Limb (tissue), 2 donors: ENCODE data around the gene PIP4K2A.
"Not testable (repeated sequence)": the region's sequence is repeated elsewhere in the genome, so short reads cannot be mapped to it uniquely, and the experiment has no call there.

Experiments used
- DNase-seq, 2 donors: peaks; one replicate each; pipeline ENCODE4 v3.0.0-alpha.2; 2016; ENCODE audit errors: extremely low spot score in 2 of 2

The PIP4K2A gene

DNA sequence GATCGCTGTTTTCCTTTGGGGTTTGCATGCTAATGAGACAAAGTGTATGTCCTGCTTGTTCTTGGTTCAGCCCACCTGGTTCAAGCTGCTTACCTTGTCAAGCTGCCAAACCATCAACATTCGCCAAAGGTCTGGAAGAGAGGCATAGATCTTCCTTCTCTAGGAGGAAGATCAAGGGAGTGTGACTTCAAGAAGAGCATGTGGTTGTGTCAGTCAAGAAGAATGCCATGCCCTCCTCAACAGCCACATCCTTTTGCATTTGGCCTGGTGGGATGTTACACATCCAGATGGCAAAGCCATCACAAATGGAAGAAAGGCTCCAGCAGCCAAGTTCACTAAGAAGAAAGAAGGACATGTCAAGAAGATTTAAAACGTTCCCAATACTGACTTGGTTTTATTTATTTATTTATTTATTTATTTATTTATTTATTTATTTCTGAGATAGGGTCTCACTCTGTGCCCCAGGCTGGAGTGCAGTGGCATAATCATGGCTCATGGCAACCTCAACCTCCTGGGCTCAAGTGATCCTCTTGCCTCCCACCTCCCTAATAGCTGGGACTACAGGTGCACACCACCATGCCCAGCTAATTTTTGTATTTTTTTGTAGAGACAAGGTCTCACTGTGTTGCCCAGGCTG lies 5.1 kb upstream of the PIP4K2A start:
- no peak for DNase-seq

DNA sequence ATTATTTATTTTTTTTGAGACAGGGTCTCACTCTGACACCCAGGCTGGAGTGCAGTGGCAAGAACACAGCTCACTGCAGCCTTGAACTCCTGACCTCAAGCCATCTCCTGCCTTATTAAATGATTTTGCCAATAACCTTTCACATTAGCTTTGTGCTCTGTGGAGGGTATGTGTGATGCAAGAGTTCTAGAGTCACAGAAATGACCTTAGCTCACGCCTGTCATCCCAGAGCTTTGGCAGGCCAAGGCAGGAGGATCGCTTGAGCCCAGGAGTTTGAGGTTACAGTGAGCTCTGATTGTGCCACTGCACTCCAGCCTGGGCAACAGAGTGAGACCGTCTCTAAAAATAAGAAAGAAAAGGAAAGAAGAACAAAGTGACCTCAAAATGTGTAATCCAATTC lies 4.3 kb upstream of the PIP4K2A start:
- not testable (repeated sequence) for DNase-seq

DNA sequence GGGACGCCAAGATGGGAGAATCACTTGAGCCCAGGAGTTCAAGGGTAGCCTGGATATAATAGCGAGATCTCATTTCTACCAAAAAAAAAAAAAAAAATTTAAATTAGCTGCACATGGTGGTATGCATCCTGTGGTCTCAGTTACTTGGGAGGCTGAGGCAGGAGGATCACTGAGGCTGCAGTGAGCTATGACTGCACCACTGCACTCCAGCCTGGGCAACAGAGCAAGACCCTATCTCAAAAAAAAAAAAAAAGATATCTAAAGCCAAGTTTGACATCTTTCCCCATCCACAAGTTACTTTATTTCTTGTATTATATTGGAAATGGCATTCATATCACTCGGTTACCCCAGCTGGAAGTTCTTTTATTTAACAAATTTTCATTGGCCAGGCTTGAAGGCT lies 3.4 kb upstream of the PIP4K2A start:
- no peak for DNase-seq

DNA sequence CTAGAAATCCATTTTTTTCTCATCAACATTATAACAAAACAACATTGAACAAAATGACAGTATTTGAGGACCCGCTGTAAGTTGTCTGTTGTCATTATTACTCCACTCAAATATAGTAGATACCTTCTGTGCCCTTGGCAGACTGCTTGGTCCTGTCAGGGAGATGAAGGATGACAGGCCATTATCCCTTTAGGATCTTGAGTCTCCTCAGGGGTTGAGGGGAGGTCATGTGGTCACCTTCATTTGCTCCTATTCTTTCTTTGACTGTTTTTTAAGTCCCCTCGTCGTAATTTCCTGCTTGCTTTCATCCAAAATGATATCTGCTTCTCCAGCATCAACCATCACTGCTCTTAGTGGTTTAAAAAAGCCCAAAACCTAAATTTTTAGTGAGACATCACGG lies 2.6 kb upstream of the PIP4K2A start:
- no peak for DNase-seq

DNA sequence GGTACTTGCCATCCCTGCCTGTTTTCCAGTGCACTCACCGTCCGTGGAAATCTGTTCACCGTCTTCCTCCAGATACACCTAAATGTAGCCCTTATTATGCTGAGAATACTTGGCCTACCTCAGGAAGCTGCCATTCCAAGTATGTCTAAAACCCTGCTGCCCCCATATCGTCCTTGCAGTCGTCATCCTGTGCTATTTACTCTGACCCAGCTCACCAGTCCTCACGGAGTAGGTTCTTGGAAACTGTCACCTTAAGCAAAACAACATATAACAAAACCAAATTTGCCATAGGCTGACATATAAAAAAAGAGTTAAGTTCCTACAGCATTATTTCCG lies 880 bp upstream of the PIP4K2A start:
- no peak for DNase-seq

DNA sequence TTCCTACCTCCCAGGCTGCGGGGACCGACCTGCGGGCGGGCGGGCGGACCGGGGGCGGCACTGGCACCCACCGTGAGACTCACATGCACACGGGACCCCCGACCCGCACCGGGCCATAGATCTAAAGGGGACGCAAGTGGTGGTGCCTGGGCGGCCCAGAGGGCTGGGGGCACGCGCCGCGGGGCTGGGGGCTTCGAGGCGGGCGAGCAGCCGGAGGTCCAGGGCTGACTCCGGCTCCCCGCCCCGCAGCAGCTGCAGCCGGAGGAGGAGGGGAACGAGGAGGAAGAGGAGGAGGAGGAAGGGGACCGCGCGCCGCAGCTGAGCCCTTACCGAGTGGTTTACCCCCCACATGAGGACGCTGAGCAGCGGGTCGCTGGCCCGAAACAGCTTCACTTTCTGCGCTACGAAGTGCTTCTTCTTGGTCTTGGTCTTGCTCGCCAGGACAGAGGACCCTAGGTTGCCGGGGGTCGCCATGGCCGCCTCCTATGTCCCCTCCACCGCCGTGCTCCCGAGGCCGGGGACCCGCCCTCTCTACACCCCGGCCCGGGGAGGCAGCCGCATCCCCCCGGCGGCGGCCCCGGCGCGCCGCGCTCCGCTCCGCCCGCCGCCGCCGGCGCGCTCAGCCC lies 412 bp downstream of the PIP4K2A start:
- DNase-seq, result peak in 1 of 2 donors; percentile 83

DNA sequence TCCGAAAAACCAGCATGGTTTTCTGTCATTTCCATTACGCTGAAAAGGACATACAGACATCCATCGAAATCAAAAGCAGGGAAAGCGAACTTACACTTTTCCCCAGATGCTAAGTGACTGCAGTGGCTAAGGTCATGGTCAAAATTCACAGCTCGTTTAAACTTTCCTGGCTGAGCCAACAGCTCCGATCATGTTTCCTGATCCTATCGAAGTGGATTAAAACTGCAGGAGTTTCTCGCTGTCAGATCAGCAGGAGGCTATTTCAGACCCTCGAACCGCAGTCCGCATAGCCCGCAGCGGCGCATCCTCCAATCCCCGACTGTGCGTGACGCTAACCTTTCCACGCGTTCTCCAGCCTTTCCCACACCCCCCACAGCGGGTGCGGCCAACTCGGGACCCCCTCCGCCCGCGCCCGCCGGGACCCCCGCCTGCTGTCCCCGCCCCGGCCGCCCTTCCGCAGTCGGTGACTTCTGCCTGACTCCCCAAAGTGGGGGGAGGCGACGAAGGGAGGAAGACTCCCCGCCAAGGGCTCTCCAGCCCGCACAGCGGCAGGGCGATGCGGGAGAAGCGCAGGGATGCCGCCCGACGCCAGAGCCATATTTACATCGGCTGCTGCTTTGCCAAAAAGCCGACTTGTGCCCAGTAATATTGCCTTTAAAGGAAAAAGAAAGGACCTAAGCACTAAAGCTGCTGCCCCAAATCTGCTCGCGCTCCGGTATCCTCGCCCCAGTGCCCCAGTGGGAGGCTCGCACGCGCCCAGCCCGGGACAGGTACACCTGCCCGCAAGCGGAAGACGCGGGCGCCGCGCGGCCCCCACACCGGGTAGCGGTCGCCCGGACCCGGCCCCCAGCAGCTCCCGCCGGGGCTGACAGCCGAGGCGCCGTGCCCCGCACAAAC lies 1.2 kb downstream of the PIP4K2A start:
- peak; percentile 30 to 66 for DNase-seq

DNA sequence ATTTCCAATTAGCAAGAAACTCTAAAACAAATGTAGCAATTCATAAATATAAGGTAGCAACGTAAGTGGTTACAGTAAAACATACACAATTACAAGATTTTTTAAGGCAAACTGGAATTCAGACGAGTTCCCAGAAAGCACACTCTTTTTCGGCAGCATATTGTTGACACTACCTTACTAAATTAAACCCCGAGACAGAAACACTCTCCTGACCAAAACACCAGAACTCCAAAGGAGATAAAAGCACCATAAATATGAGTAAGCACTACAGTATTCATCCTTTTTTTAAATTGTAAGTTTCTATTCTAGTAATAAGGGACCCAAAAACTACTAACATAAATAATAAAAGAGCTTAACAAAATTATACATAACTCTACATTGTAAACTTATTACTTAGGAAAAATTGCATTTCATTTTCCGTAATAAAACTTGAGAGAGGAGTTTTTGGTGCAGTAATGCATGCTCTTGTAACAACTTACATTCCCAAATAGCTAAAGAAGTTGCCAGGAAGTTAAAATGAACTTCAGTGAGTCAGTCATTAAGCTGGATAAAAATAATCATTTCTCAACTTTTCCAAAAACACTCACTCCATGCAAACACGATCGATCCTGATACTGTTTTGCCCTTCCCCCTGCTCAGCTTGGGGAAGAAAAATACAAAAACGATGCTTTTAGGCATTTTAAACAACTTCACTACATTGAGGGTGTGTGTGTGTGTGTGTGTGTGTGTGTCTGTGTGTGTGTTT lies 2.0 kb downstream of the PIP4K2A start:
- DNase-seq, result no peak

DNA sequence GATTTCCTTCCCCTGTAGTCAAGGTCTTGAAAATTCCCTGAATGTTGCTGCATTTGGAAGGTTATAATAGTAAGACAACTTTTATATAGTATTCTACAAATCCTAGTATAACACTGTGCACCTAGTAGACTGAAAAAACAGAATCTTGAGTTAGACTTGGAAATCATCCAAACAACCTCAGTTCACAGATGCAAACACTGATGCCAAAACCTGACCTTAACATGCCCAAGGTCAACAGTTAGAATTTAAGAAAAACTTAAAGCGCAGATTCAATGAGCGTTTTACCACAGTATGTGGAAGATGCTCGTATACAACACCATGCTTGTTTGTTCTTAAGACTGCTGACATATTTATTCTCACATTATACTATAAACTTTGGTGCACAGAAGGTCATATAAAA lies 3.0 kb downstream of the PIP4K2A start:
- no peak for DNase-seq

DNA sequence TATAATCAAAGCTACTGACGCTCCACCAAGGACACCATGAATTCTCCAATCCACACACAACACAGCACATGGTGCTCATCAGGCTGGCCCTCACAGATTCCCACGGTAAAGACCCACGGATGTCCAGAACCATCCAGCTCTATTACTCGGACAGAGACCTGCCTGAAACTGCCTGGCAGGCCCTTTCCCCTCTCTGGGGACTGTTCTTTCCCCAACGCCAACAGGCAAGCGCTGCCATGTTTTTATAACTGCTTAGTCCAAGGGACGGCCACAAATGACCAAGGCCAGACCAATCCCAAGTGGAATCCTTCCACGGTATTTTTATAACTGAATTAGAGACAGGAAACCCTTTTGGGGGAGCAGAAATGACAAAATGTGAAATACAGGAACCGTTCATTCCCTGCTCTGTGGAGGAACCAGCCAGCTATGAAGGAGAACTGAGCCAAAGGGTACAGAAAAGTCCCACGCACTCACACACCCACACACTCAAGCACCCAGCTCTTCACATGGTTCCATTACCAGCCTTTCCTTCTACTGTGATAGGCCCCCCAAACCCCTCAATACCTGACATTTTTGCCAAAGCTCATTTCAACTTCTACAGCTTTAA lies 4.1 kb downstream of the PIP4K2A start:
- no peak for DNase-seq

DNA sequence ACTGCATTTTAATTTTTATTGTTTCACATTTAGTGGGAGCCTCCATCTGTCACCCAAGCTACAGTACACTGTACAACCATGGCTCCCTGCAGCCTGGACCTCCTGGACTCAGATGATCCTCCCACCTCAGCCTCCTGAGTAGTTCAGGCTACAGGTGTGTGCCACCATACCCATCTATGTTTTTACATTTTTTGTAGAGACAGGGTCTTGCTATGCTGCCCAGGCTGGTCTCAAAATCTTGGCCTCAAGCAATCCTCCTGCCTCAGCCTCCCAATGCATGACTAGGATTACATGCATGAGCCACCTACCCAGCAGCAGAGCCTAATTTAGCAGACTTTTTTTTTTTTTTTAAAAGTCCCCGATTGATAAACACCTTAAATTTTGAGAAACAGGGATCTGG lies 5.6 kb downstream of the PIP4K2A start:
- no peak for DNase-seq

DNA sequence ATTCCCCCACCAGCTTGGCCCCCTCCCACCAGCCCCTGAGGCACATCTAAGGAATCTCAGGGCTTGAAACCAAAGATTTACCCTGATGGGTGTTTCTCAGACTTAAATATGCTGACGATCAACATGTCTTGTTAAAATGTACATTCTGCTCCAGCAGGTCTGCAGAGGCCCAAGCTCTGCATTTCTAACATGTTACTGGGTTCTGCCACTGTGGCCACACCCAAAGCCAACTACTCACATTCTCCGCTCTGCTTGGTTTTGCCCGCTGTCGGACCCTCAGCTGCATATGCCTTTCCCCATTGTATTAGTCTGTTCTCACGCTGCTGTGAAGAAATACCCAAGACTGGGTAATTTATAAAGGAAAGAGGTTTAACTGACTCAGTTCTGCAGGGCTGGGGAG lies 8.9 kb downstream of the PIP4K2A start:
- DNase-seq, result no peak

DNA sequence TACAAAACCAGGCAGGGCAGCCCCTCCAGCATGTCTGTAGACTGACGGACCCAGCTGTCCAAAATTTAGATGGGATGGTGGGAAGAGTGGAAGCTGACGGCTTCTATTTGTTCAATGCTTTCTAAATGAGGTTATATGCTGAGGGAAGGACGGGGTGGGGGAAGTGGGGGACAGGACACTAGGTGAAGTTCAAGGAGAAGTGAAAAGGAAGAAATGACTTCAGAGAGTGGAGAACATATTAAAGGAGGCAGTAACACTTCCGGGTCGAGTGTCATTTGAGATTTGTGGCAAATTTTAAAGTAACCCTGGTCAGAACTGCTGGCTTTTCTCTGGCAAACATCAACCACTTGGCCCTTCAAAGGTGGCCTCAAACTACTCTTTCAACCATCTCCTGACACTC lies 9.4 kb downstream of the PIP4K2A start:
- no peak for DNase-seq

DNA sequence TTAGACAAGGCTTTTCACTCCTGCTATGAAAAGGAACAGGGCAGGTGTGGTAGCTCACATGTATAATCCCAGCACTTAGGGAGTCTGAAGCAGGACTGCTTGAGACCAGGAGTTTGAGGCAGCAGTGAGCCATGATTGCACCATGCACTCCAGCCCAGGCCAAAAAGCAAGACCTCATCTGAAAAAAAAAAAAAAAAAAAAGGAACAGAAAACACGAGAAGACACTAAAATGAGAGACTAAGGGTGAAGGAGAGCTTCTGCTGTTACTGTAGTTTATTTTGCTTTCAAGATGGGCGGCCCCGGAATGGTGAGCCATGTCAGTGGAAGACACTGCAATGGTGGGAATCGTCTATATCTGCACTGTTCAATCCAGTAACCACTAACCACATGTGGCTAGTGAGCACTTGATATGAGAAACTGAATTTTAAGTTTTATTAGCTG lies 9.9 kb downstream of the PIP4K2A start:
- no peak for DNase-seq

DNA sequence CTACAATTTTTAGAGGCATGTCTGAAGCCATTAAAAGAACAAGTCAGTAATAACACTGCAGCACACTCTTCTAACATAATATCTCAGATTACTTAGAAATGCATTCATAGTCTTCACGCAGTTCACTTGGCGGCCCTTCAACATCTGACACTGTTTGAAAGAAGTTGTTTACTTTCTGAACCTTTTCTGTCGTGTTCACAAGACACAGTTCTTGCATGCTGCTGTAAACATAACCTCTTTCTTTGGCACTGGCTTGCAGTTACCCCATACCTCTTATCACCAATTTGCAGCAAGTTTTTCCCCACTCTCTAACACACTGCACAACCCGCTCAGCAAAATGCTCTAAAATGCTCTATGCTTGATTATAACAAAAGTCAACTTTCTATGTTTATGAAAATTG lies 12.0 kb downstream of the PIP4K2A start:
- DNase-seq, result no peak

DNA sequence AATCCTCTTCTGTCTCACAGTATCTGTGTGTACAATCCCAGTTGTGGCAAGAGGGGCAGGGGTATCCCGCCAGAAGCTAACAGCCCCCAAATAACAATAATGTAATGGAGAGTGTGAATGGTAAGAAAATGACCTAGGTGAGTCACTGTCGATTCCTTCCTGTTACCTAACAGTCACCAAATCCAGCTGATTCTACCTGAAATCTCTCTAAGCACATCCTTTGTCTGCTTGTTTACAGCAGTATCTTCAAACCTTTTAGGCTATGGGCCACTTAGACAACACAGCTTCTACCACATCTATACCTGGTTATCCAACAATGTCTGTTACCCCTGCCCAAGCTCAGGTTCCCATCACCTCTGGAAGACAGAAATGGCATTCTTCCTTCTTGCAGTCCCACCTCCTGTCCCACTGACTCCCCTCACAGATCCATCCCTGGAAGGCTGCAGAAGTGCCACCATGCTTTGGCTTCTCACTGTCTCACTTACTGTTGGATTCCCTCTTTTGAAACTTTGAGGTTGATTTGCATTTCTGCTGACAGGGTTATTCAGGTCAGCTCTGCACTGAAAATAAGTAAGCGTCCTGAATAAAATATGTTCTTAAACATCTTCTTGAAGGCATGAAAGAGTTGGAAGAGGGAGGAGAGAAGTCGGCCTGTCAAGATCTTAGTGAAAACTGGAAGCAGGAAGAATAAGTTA lies 13.1 kb downstream of the PIP4K2A start:
- no peak for DNase-seq

DNA sequence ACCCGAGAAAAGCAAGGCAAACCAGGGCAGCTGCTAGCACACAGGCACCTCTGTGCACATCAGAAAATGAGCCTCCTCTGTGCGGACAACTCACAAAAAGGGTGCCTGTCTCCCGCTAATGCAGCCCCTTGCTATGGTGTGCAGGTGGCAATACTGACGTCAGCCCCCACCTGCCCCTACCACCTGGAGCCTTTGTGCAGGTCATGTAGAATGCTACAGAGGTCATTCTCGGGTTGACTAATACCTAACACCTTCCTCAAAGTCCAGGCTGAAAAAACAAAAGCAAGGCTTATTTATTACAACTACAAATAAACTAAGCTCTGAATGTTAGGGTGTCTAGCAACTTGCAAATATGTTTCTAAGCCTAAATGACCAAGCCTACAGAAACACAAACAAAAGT lies 13.9 kb downstream of the PIP4K2A start:
- no peak for DNase-seq

DNA sequence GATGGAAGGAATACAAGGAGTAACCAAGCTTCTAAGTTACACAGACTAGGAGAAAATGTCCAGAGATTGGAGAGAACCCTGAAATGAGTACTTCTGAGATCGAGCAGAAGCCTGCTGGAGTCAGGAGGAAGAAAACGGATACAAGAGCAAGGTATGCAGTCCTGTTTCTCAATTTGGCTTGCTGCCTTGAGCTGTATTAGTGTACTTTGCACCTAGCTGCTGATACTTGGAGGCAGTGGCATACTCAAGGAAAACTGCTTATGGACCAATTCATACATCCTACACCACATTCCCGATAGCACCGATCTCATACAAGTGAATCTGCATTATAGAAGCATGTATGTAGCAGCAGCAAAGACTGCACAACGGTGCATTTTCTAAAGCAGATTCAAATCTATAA lies 14.4 kb downstream of the PIP4K2A start:
- no peak for DNase-seq

DNA sequence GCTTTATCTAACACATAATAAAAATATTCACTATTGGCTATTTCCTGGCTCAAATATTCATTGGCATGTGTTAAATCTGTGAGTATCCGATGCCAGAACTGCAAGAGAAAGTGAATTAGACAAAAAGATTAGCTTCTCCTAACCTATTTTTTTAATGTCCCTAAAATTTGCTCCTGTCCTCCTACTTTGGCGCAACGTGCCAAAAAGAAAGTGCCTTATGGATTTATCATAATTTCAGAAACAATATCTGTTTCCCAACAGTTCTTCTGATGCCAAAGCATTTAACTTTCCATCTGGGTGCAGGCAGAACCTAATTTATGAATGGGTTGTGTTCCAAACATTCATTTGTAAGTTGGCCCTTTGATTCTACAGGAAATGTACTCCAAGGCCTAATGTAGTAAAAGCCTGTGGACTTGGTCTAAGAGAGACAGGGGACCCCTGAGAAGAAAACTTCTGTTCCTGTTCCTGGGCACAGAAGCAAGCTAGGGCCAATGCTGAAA lies 15.4 kb downstream of the PIP4K2A start:
- DNase-seq, result no peak

DNA sequence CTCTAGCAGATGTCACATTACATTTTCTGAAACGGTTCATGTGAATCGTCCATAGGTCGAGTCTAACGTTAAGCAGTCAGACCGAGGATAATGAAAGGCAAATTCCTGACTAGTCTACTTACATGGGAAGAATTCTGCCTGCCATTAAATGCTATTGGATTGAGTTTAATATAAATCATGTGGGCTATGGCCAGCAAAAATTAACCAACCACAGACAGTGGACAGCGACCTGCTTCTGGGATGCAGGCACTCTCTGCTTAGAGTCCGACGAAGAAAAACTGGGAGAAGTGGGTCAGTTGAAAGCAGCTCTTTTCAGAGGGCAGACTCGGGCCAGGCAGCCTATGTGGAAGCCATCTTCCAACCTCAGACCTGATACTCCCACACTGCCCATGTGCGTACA lies 16.6 kb downstream of the PIP4K2A start:
- no peak for DNase-seq

DNA sequence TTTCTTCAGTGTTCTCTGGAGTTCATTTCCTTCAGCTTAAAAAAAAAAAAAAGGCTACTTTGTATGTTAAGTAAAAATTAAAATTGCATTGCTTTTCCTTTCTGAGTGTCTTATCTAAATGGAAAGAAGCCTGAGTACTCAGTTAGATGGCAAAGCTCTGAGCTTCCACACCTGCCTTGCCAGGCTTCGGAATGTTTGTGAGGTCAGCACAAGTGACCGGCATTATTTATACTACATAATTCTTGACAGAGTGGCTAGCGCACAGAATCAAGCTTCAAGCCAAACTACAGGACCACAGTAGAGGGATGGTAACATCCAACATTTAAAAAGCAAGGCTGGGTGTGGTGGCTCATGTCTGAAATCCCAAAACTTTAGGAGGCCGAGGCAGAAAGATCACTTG lies 17.3 kb downstream of the PIP4K2A start:
- no peak for DNase-seq
